ENCODE measurements around the gene NR3C2.
"Not testable (repeated sequence)": the region's sequence is repeated elsewhere in the genome, so short reads cannot be mapped to it uniquely, and the experiment has no call there.

NR3C2 gene

DNA sequence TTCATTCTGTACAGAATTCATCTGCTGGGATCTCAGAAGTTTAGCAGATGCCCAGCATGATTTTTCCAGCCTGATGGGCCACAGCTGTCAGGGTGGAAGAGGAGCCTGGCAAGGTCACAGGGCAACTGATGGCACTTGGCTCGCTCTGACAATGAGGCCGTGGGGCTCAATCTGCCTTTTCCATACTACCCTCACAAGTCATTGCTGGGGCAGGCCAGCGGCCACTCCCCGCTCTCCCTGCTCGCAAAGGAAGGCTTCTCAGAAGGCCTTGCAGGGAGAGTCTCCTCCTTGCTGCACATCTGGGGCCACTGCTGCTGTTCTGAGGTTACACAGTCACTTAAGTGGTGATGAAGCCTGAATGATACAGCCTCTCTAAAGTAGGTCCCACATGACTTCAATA is 349.1 kb downstream of the NR3C2 start:
- DNase-seq: no peak

GRCh38 chr4:148092316-148093014 is 349.7 kb downstream of the NR3C2 start:
- DNase-seq: no peak

- no peak for DNase-seq
Observed at GRCh38 chr4:148091896-148092295, 350.3 kb downstream of the NR3C2 start.

DNA sequence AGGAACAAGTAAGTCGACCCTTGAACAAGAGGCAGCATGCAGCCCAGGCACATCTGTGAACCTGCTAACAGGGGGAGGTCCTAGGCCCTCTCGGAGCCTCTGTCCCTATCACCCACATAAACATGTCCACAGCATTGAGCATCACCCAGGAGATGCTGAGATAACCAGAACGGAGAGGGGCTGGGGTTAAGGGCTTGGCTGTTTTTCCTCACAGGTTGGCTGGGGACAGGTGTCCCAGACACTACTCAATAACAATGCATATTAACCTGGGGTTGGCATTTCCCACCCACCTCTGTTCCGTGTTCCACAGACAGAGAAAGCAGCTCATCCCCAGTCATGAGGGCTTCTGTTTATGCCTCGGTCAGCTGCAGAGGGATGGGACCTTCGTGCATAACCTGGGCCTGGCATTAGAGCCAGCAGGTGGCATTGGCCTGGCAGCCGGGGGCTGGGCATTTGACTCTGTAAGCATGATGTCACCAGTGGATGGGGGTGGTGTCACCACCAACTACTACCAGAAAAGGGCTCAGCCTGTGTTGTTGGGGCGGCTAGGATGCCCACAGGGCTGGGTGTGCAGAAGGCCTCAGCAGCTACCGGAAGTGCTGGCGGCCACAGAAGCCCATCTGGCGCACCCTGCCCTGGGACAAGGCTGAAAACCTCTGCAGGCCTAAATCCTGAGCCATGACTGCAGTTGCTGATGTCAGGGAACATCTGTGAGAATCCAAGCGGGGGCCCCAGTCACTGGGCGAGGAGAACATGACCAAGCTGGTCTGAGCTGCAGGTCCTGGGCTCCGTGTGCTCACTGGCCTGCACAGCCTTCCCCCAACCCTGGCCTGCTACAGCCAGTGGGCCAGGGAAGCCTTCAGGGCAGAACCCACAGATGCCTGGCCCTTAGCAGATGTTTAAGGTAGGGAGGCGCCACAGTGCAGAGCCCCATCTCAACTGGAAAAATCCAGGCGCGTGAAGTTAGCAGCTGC is 351.4 kb downstream of the NR3C2 start:
- DNase-seq: no peak

DNA sequence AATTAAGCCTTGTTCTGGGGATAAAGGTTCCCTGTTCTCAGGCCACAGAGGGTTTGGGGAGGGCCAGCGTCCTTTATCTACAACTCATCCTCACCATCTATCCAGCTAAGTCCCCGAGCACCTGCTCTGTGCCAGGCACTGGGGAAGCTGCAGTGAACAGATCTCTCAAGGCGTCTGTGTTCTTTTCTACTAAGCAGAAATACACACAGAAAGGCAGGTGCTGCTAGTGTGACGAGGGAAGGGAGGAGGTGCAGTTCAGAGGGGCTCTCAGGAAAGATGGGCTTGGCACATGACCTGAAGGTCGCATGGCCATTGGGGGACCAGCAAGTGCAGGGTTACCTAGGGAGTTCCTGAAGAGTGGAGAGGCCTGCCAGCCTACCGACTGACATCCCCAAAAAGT is 352.2 kb downstream of the NR3C2 start:
- DNase-seq: no peak

DNA sequence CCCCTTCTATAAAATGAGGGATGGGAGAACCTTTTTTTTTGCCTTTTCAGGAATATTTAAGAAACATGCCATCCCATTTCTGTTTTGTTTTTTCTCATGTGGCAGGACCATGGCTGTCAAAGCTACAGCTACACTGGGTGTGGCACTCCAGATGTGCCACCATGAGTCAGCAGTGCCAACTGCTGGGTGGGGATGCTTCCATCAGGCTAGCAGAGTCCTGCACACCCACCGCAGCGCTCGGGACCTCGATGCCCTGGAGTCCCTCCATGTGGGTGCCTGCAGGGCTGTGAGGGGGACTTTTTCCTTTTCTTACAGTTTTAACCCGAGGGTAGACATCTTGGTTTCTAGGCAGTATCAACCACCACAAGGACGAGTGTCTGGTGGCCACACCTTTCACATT is 352.6 kb downstream of the NR3C2 start:
- DNase-seq: no peak

DNA sequence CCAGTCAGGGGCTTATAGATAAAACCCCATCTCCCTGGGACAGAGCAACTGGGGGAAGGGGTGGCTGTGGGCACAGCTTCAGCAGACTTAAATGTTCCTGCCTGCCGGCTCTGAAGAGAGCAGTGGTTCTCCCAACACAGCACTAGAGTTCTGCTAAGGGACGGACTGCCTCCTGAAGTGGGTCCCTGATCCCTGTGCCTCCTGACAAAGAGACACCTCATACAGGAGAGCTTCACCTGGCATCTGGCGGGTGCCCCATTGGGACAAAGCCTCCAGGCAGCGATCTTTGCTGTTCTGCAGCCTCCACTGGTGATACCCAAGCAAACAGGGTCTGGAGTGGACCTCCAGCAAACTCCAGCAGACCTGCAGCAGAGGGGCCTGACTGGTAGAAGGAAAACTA is 359.1 kb downstream of the NR3C2 start:
- DNase-seq: not testable (repeated sequence)

DNA sequence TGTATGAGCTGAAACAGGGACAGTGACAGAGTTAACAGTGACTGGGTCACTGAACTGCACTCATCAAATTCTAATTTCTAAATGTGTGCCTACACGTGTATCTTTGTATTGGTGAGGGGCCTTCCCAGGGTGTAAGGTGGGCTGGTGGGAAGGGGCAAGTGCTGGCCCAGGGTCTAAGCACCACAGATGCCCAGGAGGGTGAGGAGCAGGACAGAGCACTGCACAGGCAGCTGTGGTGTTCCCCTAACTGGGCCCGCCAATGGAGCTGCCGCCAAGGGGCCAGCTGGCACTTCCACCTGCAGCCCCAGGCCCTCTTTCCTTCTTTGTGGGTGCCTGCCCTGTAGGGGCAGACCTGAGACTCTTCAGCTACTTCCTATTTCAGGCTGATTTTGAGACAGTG is 360.5 kb downstream of the NR3C2 start:
- DNase-seq: no peak

GRCh38 chr4:148081267-148081666 is 360.9 kb downstream of the NR3C2 start:
- DNase-seq: no peak

DNA sequence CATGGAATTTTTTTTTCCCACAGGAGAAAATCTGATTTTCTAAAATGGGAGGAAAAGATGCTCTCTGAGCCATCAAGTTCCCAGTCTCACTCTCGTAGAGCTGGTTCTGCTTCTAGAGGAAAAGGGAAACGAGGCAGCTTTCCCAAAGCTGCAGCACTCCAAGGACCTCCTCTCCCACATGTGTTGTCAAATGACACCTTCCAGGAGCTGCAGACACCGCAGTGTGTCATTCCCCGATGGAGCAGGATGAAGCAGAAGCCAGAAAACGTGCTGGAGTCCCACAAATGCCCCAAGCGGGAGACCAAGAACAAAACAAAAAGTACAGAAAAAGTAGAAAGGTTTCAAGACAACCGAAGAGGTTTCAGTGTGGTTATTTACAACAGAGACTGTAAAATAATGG is 362.3 kb downstream of the NR3C2 start:
- DNase-seq: no peak

DNA sequence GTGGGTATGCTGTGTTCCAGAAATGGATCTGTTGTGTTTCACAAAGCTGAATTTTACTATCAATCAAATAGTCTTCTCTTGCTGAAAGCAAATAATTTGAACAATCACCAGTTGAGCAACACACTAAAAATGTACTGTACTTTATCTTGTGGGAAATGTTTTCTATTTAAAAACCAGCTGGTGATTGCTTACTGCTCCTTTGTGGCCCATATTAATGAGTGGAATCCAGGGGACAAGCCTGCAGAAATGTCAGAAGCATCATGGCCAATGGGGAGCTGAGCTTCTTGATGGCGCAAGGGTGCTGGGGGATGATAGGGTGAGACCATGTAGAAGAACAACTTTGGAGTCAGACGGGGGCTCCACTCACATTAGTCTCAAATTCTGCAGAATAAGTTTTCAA is 364.2 kb downstream of the NR3C2 start:
- no peak for DNase-seq

DNA sequence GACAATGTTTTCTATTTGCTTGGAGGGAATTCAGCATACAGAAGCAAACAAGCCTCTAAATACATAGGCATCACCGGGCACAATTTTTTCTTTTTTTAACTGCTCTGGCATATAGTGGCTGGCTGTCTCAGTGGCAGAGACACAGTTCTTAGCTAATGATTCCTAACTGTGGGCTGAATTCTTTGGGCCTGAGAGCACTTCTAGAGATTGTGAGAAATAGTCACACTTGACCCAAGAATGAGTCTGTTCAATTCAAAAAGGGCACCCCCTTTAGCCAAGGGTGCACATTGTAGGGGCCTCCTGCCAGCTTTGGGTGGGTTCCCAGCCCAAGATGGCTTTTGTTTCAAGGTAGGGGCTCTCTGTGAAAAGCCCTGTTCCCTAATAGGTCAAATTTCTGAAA is 364.6 kb downstream of the NR3C2 start:
- no peak for DNase-seq

- DNase-seq: no peak
Observed at GRCh38 chr4:148076964-148077363, 365.2 kb downstream of the NR3C2 start.

DNA sequence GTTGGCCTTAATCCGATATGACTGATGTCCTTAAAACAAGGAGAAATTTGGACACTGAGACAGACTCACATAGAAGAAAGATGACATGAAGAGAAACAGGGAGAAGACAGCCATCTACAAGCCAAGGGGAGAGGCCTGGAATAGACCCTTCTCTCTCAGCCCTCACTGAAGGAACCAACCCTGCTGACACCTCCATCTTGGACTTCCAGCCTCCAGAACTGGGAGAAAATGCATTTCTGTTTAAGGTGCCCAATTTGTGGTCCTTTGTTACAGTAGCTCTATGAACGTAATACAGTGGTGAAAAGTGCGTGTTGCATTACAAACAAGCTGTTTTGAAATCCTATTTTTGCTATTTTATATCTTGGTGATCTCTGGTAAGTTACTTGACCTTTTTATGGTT is 366.8 kb downstream of the NR3C2 start:
- no peak for DNase-seq

DNA sequence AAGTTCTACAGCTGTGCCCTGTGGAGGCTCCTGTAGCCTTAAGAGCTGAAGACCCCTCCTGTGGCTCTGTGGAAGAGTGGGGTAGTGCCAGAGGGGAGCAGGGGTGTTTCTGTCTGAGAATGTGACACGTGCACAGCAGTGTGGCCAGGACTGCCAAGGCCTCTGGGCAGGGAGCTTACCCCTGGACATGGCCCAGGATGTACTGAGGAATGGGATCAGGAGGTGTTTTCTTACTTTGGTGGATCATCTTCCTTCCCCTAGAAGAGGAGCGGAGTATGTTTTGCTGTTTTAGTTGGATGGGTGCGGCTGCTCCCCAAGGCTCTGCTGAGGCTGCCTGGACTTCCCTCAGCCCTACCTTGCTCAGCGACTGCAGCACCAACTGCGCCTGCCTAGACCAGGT is 367.8 kb downstream of the NR3C2 start:
- no peak for DNase-seq

DNA sequence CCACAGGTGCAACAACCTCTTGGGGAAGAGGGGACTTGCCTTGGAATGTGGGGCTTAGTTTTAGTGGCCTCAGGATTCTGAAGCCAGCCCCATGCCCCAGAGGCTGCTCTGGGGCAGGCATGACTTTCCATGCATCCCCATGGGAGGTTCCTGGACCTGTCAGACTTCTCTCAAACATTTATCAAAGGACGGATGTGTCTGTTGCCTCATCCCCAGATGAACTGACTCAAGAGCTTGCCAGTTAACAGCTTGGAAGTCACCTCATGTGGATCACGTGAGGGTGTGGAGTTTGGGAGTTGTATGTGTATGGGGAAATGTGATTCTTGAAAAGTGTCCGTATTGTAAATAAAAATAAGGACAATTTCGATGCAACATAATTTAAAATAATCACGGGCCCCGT is 368.9 kb downstream of the NR3C2 start:
- DNase-seq: no peak

GRCh38 chr4:148072789-148073188 is 369.4 kb downstream of the NR3C2 start:
- DNase-seq: no peak

DNA sequence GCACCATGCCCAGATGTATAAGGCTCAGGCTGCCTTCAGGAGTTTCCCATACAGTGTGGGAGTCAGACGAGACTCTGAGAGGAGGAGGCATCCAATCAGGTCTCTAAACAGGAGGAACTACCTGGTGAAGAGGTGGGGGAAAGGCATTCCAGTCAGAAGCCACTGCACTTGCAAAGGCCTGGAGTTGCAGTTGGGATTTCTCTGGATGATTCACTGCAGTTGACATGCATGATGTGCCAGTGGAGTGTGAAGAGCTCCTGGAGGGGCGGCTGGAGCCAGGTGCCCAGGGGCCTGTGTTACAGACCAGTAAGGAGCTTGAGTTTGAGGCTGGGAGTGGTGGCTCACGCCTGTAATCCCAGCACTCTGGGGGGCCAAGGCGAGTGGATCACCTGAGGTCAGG is 371.2 kb downstream of the NR3C2 start:
- DNase-seq: no peak

DNA sequence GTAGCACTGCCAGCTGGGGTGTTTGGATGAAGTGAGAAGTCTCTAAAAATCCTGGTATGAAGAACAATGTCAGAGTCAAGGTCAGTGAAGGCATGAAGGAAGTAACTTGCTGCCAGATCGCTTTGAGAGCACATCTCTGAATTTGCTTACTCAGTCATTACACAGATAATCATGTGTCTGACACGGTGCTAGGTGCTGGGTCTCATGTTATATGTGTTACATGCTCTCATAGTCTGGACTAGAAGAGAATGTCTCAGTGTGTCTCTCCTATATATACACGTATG is 372.4 kb downstream of the NR3C2 start:
- DNase-seq: no peak

- no peak for DNase-seq
Observed at GRCh38 chr4:148069086-148069894, 372.9 kb downstream of the NR3C2 start.

DNA sequence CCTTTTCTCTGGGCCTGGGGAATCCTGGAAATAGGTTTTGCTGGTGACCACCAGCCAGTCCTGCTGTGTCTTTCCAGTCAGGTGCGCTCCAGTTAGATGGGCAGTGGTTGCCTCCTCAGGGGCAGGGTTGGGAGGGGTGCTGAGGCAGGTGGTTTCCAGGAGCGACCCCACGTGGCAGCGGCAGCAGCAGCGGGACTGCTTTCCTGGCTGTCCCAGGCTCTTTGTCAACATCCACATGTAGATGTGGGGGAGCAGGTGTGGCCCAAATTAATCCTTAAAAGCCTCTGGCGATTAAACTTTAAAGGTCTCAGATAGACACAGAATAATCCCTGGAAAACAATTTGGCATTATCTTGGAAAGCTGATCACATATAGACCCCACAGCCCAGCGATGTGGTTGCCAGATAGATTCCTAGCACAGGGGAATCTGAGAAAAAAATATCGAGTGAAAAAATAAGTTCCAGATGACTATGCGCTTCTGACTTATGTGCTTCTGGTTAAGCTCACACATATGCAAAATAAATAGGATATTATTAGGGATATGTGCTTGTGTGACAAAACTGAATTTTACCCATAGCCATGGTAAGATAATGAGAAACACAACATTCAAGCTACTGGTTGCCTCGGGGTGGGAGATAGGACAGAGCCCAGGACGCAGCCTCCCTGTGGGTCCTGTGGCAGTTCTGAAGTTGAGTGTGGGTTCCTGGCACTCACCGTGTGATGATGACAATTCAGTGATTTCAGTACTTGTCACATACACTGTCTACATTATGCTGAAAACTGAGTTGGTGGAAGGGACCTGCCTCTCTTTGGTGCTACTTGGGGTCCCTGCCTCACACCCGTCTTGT is 373.9 kb downstream of the NR3C2 start:
- no peak for DNase-seq

GRCh38 chr4:148067301-148067916 is 374.8 kb downstream of the NR3C2 start:
- no peak for DNase-seq

Measured in central memory CD4-positive, alpha-beta T cell (primary cell).